ENCODE measurements around the gene PDE3B.

GRCh38 chr11:14894657-14895598, 251.3 kb downstream of the PDE3B start:
- TF ChIP-seq CTCF (IDR thresholded peaks at IDR 0.05) = no peak
- no peak for TF ChIP-seq POLR2A (IDR thresholded peaks at IDR 0.05)
